Right lobe of liver (tissue), 4 donors: ENCODE data around the gene CDC7.

ENCODE experiments used
- POLR2A ChIP-seq: fragments of 450-650 bp; IDR thresholded peaks from one replicate; pipeline ENCODE4 v1.6.1; 2017; ENCODE audit warnings: antibody characterized with exemption, mild to moderate bottlenecking
- TF ChIP-seq, protein P1 (sequence below), 4 donors: fragments of 200-600 bp in 3 of 4; fragments of 450-650 bp in 1 of 4; IDR thresholded peaks; one replicate each; pipeline versions ENCODE4 v1.5.1 to v1.8.0; 2016 to 2022; ENCODE audit warnings: antibody characterized with exemption in 4 of 4, mild to moderate bottlenecking in 2 of 4
- donor health status: DM: no; HTN: no; CAD: no.
- donor health status: DM: no; HTN: no; CAD: no.
- donor health status: DM: no; HTN: yes; CAD: no.

DNA sequence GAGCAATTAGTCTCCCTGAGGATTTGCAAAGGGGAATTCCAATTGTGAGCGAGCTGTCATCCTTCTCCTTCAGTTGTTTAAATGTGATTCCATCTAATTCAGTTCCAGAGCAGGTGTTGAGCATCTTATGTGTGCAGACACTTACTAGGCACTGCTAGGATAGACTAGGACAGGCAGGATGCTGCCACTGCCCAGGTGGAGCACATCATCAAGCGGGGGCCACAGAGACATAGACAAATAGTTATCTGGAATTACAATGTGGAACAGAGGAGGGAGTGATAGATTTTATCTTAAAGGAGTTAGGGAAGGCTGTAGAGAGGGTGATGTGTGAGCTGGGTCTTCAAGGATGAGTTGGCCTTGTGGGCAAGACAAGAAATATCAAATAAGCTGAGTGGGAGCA, 55.9 kb downstream of the CDC7 start:
- TF ChIP-seq, protein P1, sequence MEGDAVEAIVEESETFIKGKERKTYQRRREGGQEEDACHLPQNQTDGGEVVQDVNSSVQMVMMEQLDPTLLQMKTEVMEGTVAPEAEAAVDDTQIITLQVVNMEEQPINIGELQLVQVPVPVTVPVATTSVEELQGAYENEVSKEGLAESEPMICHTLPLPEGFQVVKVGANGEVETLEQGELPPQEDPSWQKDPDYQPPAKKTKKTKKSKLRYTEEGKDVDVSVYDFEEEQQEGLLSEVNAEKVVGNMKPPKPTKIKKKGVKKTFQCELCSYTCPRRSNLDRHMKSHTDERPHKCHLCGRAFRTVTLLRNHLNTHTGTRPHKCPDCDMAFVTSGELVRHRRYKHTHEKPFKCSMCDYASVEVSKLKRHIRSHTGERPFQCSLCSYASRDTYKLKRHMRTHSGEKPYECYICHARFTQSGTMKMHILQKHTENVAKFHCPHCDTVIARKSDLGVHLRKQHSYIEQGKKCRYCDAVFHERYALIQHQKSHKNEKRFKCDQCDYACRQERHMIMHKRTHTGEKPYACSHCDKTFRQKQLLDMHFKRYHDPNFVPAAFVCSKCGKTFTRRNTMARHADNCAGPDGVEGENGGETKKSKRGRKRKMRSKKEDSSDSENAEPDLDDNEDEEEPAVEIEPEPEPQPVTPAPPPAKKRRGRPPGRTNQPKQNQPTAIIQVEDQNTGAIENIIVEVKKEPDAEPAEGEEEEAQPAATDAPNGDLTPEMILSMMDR (IDR thresholded peaks at IDR 0.05): no peak
- TF ChIP-seq POLR2A: no peak
